Liver (tissue), 3 donors: ENCODE data around the gene DYRK3.

ENCODE experiments used
- EGR1 ChIP-seq, 2 donors: IDR thresholded peaks; 2 replicates each; pipeline ENCODE4 v1.6.1; 2016 to 2018; ENCODE audit warnings: antibody characterized with exemption in 2 of 2, low read depth in 2 of 2
- HNF4G ChIP-seq: IDR thresholded peaks from 2 replicates; pipeline ENCODE4 v1.6.1; 2016; ENCODE audit warnings: antibody characterized with exemption
- JUND ChIP-seq, 2 donors: IDR thresholded peaks; 2 replicates each; pipeline ENCODE4 v1.6.1; 2016; ENCODE audit warnings: antibody characterized with exemption in 2 of 2
- RAD21 ChIP-seq, 2 donors: IDR thresholded peaks; 2 replicates each; pipeline ENCODE4 v1.6.1; 2016; ENCODE audit warnings: antibody characterized with exemption in 2 of 2, mild to moderate bottlenecking in 2 of 2
- RXRA ChIP-seq, 2 donors: IDR thresholded peaks; 2 replicates each; pipeline ENCODE4 v1.6.1; 2017 to 2018; ENCODE audit warnings: antibody characterized with exemption in 2 of 2, mild to moderate bottlenecking in 1 of 2
- TAF1 ChIP-seq: conservative IDR thresholded peaks from 2 replicates; pipeline ENCODE4 v1.6.1; 2016; ENCODE audit warnings: antibody characterized with exemption, mild to moderate bottlenecking
- TF ChIP-seq, protein P1 (sequence below): fragments of 150-350 bp; IDR thresholded peaks from 2 replicates; pipeline ENCODE4 v1.5.1; 2017; ENCODE audit warnings: improper control_type of control experiment, low read depth, low read length; ENCODE audit not compliant: missing input control
- TF ChIP-seq, protein P2 (sequence below): IDR thresholded peaks from 2 replicates; pipeline ENCODE4 v1.6.1; 2016; ENCODE audit warnings: antibody characterized with exemption, mild to moderate bottlenecking
- TF ChIP-seq, protein P3 (sequence below): IDR thresholded peaks from 2 replicates; pipeline ENCODE4 v1.6.1; 2016; ENCODE audit warnings: antibody characterized with exemption
- TF ChIP-seq, protein P4 (sequence below): IDR thresholded peaks from 2 replicates; pipeline ENCODE4 v1.6.1; 2016; ENCODE audit warnings: antibody characterized with exemption
- donor health status: healthy.
- donor health status: healthy.

DNA sequence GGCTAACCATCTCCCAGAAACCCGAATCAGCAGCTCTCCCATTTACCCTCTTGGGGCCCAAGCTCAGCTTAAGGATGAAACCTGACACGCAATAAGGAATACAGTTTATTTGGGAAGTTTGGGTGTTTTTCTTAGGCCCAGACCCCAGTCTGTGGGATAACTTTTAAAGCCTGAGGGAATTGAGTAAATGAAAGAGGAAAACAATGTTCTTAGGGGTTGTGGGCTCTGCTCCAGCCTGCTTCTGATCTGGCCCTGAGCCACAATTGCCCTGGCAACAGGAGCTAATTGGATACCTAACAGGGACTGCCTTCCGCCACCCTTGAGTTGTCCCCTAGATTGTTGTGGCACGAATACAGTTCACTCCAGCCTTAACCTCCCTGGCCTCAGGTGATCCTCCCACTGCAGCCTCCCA lies 20.1 kb downstream of the DYRK3 start:
- TF ChIP-seq, protein P1, sequence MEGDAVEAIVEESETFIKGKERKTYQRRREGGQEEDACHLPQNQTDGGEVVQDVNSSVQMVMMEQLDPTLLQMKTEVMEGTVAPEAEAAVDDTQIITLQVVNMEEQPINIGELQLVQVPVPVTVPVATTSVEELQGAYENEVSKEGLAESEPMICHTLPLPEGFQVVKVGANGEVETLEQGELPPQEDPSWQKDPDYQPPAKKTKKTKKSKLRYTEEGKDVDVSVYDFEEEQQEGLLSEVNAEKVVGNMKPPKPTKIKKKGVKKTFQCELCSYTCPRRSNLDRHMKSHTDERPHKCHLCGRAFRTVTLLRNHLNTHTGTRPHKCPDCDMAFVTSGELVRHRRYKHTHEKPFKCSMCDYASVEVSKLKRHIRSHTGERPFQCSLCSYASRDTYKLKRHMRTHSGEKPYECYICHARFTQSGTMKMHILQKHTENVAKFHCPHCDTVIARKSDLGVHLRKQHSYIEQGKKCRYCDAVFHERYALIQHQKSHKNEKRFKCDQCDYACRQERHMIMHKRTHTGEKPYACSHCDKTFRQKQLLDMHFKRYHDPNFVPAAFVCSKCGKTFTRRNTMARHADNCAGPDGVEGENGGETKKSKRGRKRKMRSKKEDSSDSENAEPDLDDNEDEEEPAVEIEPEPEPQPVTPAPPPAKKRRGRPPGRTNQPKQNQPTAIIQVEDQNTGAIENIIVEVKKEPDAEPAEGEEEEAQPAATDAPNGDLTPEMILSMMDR, result no peak
- TF ChIP-seq RAD21 (IDR thresholded peaks at IDR 0.05) (no peak), JUND (IDR thresholded peaks at IDR 0.05) (no peak), RXRA (IDR thresholded peaks at IDR 0.05) (no peak), EGR1 (IDR thresholded peaks at IDR 0.05; ENCODE audit: low read depth in 2 of 2) (no peak), TAF1 (no peak), HNF4G (no peak)
- TF ChIP-seq, protein P2, sequence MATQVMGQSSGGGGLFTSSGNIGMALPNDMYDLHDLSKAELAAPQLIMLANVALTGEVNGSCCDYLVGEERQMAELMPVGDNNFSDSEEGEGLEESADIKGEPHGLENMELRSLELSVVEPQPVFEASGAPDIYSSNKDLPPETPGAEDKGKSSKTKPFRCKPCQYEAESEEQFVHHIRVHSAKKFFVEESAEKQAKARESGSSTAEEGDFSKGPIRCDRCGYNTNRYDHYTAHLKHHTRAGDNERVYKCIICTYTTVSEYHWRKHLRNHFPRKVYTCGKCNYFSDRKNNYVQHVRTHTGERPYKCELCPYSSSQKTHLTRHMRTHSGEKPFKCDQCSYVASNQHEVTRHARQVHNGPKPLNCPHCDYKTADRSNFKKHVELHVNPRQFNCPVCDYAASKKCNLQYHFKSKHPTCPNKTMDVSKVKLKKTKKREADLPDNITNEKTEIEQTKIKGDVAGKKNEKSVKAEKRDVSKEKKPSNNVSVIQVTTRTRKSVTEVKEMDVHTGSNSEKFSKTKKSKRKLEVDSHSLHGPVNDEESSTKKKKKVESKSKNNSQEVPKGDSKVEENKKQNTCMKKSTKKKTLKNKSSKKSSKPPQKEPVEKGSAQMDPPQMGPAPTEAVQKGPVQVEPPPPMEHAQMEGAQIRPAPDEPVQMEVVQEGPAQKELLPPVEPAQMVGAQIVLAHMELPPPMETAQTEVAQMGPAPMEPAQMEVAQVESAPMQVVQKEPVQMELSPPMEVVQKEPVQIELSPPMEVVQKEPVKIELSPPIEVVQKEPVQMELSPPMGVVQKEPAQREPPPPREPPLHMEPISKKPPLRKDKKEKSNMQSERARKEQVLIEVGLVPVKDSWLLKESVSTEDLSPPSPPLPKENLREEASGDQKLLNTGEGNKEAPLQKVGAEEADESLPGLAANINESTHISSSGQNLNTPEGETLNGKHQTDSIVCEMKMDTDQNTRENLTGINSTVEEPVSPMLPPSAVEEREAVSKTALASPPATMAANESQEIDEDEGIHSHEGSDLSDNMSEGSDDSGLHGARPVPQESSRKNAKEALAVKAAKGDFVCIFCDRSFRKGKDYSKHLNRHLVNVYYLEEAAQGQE, result no peak
- TF ChIP-seq, protein P3, sequence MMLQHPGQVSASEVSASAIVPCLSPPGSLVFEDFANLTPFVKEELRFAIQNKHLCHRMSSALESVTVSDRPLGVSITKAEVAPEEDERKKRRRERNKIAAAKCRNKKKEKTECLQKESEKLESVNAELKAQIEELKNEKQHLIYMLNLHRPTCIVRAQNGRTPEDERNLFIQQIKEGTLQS, result no peak
- TF ChIP-seq, protein P4, sequence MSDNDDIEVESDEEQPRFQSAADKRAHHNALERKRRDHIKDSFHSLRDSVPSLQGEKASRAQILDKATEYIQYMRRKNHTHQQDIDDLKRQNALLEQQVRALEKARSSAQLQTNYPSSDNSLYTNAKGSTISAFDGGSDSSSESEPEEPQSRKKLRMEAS, result no peak
